KOPT-K1 (cell line): ENCODE results near the gene GINS3.

ENCODE experiments used
- H3K27ac ChIP-seq: fragments of 200-600 bp; sonication (generic); 2 replicates; pipeline ENCODE4 v1.5.1; 2016; ENCODE audit warnings: antibody characterized with exemption, mild to moderate bottlenecking, low read depth, low read length; ENCODE audit not compliant: poor library complexity, severe bottlenecking
- H3K36me3 ChIP-seq: fragments of 200-600 bp; sonication (generic); 2 replicates; pipeline ENCODE4 v1.5.1; 2017; ENCODE audit warnings: antibody characterized with exemption, mild to moderate bottlenecking, low read length, moderate library complexity; ENCODE audit not compliant: insufficient read depth
- H3K9me3 ChIP-seq: fragments of 200-600 bp; sonication (generic); 2 replicates; pipeline ENCODE4 v1.5.1; 2017; ENCODE audit warnings: antibody characterized with exemption, low read length, mild to moderate bottlenecking; ENCODE audit not compliant: insufficient read depth, poor library complexity, severe bottlenecking

Gene GINS3

GRCh38 chr16:58454178-58454577 is 61.9 kb downstream of the GINS3 start:
- no peaks in the 10 kb centered on the region for H3K36me3 ChIP-seq
- no peaks in the 10 kb centered on the region for H3K9me3 ChIP-seq
- H3K27ac ChIP-seq = no peak overlapping the region

- Histone ChIP-seq H3K36me3 (no peaks in the 10 kb centered on the region), H3K9me3 (no peaks in the 10 kb centered on the region), H3K27ac (no peak overlapping the region)
These were observed 62.6 kb downstream of the GINS3 start for GRCh38 chr16:58454856-58455255.
